ENCODE data around the gene SLC8A2.

DNA sequence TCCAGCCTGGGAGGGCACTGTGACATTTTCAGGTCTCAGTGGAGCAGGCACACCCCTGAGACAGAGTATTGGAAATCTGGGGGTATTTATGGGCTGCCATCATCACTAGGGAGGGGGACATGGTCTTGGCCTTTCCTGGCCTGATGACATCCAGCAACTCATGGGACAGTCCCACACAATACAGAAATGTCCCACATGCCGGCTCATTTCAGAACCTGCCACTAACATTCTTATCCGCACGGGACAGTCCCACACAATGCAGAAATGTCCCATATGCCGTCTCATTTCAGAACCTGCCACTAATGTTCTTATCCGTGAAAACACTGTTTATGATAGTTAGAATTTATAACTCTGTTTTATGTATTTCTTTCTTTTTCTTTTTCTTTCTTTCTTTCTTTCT lies 9.8 kb downstream of the SLC8A2 start:
- TF ChIP-seq, protein P1, sequence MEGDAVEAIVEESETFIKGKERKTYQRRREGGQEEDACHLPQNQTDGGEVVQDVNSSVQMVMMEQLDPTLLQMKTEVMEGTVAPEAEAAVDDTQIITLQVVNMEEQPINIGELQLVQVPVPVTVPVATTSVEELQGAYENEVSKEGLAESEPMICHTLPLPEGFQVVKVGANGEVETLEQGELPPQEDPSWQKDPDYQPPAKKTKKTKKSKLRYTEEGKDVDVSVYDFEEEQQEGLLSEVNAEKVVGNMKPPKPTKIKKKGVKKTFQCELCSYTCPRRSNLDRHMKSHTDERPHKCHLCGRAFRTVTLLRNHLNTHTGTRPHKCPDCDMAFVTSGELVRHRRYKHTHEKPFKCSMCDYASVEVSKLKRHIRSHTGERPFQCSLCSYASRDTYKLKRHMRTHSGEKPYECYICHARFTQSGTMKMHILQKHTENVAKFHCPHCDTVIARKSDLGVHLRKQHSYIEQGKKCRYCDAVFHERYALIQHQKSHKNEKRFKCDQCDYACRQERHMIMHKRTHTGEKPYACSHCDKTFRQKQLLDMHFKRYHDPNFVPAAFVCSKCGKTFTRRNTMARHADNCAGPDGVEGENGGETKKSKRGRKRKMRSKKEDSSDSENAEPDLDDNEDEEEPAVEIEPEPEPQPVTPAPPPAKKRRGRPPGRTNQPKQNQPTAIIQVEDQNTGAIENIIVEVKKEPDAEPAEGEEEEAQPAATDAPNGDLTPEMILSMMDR (conservative IDR thresholded peaks at IDR 0.05; ENCODE audit: low read length), result no peak
- TF ChIP-seq EZH2phosphoT487 (IDR thresholded peaks at IDR 0.05; ENCODE audit: borderline replicate concordance, low read depth, low read length), result no peak

All from OCI-LY7 (cell line).